ENCODE measurements around the gene SLC24A3.

The SLC24A3 gene

DNA sequence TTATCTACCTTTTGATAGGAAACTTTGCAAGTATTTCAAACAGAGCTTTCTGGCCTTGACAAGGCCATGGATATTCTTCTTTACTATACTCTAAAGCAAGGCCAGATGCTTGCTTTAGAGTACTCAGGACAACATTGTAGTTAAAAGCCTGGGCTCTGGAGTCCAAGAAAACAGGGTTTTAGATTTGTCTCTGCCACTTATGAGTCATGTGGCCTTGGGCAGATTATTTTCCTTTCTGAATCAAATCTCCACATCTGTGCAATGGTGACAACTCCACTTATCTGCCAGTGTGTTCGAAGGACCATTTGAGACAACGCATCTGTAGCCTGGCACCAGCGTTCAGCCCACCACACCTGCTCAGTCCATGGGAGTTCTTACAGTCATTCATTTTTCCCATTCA lies 279.7 kb downstream of the SLC24A3 start:
- no peak overlapping the region for H3K14ac ChIP-seq (ENCODE audit: low read length)
- no CpG with 5 or more reads among the region's 3 CpGs for WGBS, 2 donors (ENCODE audit: extremely low coverage in 2 of 2, insufficient read length in 2 of 2, insufficient replicate concordance in 1 of 2)

DNA sequence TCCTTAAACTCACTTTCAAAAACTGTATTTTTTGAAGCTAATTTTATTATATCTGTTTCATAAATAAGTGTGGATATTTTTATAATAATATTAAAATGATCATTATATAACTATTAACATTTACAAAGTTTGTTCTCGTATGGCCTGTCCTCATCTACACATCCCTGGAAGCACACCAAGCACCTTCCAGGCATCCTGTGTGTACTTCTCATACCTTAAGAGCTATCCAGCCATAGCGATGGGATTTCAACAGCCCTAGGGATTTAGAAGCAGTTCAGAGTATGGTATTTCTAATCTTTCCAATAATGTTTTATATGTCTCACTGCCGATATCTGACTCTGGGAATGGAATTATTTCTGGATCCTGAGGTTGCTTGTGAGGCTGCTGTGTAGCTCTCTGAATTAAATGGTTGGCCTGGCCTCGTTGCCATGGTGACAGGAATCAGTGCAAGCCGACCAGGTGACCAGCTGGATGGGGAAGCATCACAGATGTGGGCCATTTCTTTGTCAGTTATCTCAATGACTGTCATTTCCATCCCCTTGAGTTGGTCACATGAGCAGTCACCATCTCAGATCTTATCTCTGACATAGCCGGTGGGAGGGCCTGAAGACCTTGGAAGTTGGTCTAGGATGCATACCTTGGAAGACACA lies 280.4 kb downstream of the SLC24A3 start:
- Histone ChIP-seq H4K8ac (ENCODE audit: low read depth, low read length) (no peak overlapping the region), H3K4me2 (ENCODE audit: insufficient read depth, low read length, poor library complexity, severe bottlenecking) (no peak overlapping the region), H2BK120ac (ENCODE audit: low read depth, low read length) (no peak overlapping the region), H3K36me3 (replicated peaks in 1 of 2; ENCODE audit: control insufficient read depth in 2 of 2, insufficient read depth in 2 of 2, low read length in 2 of 2) (no peaks in the 10 kb centered on the region), H2BK5ac (ENCODE audit: low read length) (no peak overlapping the region), H3K27ac (replicated peaks; ENCODE audit: low read length) (no peak overlapping the region), H3K9ac (ENCODE audit: low read depth, low read length, poor library complexity) (no peak overlapping the region), H3K27me3 (ENCODE audit: control insufficient read depth in 3 of 3, insufficient read depth in 3 of 3, low read depth in 1 of 3, low read length in 3 of 3) (no peaks in the 10 kb centered on the region), H3K18ac (ENCODE audit: low read length) (no peak overlapping the region), H2BK12ac (ENCODE audit: low read length) (no peak overlapping the region), H3K4ac (ENCODE audit: low read length) (no peak overlapping the region), H3K4me1 (ENCODE audit: control insufficient read depth in 2 of 2, insufficient read depth in 1 of 2, low read depth in 1 of 2, low read length in 2 of 2) (peaks cover 0 to 4% of the 10 kb centered on the region in 2 donors), H2AK5ac (ENCODE audit: low read depth, low read length) (no peak overlapping the region), H3K14ac (ENCODE audit: low read length) (no peak overlapping the region), H3K9me3 (replicated peaks in 1 of 2; ENCODE audit: control insufficient read depth in 2 of 2, insufficient read depth in 1 of 2, low read depth in 1 of 2, low read length in 2 of 2) (no peaks in the 10 kb centered on the region), H2AFZ (ENCODE audit: low read length) (no peak overlapping the region), H2BK15ac (ENCODE audit: low read length) (no peak overlapping the region), H3K23ac (ENCODE audit: low read depth, low read length, poor library complexity) (no peak overlapping the region), H4K91ac (ENCODE audit: low read depth, low read length, poor library complexity) (no peak overlapping the region), H3K79me1 (ENCODE audit: low read depth, low read length) (no peaks in the 10 kb centered on the region), H3K4me3 (ENCODE audit: low read length in 2 of 2) (no peak overlapping the region)
- DNase-seq (ENCODE audit: low spot score), result peak; percentile 20
- WGBS, 2 donors (ENCODE audit: extremely low coverage in 2 of 2, insufficient read length in 2 of 2, insufficient replicate concordance in 1 of 2), result no CpG with 5 or more reads among the region's 6 CpGs

More for the DNA sequence above, 279.7 kb downstream of the SLC24A3 start:
- no peak overlapping the region for H2BK15ac ChIP-seq (ENCODE audit: low read length)
- H2AFZ ChIP-seq (ENCODE audit: low read length), result no peak overlapping the region
- H3K4me1 ChIP-seq (ENCODE audit: control insufficient read depth in 2 of 2, insufficient read depth in 1 of 2, low read depth in 1 of 2, low read length in 2 of 2), result peaks cover 0 to 4% of the 10 kb centered on the region in 2 donors
- H3K23ac ChIP-seq (ENCODE audit: low read depth, low read length, poor library complexity), result no peak overlapping the region
- H3K9ac ChIP-seq (ENCODE audit: low read depth, low read length, poor library complexity), result no peak overlapping the region
- no peaks in the 10 kb centered on the region for H3K9me3 ChIP-seq (replicated peaks in 1 of 2; ENCODE audit: control insufficient read depth in 2 of 2, insufficient read depth in 1 of 2, low read depth in 1 of 2, low read length in 2 of 2)
- no peak overlapping the region for H2AK5ac ChIP-seq (ENCODE audit: low read depth, low read length)
- H3K79me1 ChIP-seq (ENCODE audit: low read depth, low read length), result no peaks in the 10 kb centered on the region
- no peak overlapping the region for H3K18ac ChIP-seq (ENCODE audit: low read length)
- H2BK120ac ChIP-seq (ENCODE audit: low read depth, low read length), result no peak overlapping the region
- no peak overlapping the region for H3K4me2 ChIP-seq (ENCODE audit: insufficient read depth, low read length, poor library complexity, severe bottlenecking)
- H3K27me3 ChIP-seq (ENCODE audit: control insufficient read depth in 3 of 3, insufficient read depth in 3 of 3, low read depth in 1 of 3, low read length in 3 of 3), result no peaks in the 10 kb centered on the region
- no peaks in the 10 kb centered on the region for H3K36me3 ChIP-seq (replicated peaks in 1 of 2; ENCODE audit: control insufficient read depth in 2 of 2, insufficient read depth in 2 of 2, low read length in 2 of 2)
- no peak overlapping the region for H3K4ac ChIP-seq (ENCODE audit: low read length)
- no peak overlapping the region for H2BK12ac ChIP-seq (ENCODE audit: low read length)
- no peak overlapping the region for H3K4me3 ChIP-seq (ENCODE audit: low read length in 2 of 2)
- DNase-seq (ENCODE audit: low spot score), result no peak
- no peak overlapping the region for H4K8ac ChIP-seq (ENCODE audit: low read depth, low read length)
- H2BK5ac ChIP-seq (ENCODE audit: low read length), result no peak overlapping the region
- H4K91ac ChIP-seq (ENCODE audit: low read depth, low read length, poor library complexity), result no peak overlapping the region
- H3K27ac ChIP-seq (replicated peaks; ENCODE audit: low read length), result no peak overlapping the region

DNA sequence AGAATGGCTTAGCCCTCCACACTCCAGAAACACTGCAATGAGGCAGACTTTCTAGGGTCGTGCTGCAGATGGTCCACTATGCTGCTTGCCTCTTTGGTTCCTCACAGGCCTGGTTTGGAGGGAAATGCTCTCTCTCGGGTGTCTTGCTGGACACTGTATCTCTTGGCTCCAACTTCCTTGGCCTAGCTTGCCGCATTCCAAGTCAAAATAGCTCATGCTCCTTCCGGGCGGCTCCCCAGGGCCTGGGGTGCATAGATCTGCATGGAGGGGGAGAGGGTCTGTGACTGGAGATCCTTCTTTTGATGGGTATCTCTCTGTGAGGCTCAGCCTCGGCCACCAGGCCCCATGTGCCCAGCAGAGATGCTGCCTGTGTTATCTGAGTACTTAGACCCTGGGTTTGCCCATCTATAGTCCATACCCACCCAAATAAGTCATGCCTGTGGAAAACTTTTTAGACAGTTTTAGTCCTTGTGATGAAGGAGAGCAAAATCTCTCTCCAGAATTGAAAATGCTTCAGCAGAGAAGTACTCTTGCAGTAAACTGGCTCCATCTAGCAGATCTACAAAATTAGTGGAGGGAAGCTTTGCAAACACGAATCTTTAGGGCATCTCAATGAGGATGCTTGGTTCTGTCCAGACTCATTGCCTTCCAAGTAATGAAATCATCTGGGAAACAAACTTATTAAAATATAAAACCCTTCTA lies 281.5 kb downstream of the SLC24A3 start:
- Histone ChIP-seq H2BK15ac (ENCODE audit: low read length) (no peak overlapping the region), H4K91ac (ENCODE audit: low read depth, low read length, poor library complexity) (no peak overlapping the region), H3K14ac (ENCODE audit: low read length) (no peak overlapping the region), H3K4ac (ENCODE audit: low read length) (no peak overlapping the region), H3K18ac (ENCODE audit: low read length) (no peak overlapping the region), H3K9me3 (replicated peaks in 1 of 2; ENCODE audit: control insufficient read depth in 2 of 2, insufficient read depth in 1 of 2, low read depth in 1 of 2, low read length in 2 of 2) (no peaks in the 10 kb centered on the region), H3K4me2 (ENCODE audit: insufficient read depth, low read length, poor library complexity, severe bottlenecking) (no peak overlapping the region), H3K4me3 (ENCODE audit: low read length in 2 of 2) (no peak overlapping the region), H3K79me1 (ENCODE audit: low read depth, low read length) (no peaks in the 10 kb centered on the region), H3K36me3 (replicated peaks in 1 of 2; ENCODE audit: control insufficient read depth in 2 of 2, insufficient read depth in 2 of 2, low read length in 2 of 2) (no peaks in the 10 kb centered on the region), H3K27ac (replicated peaks; ENCODE audit: low read length) (no peak overlapping the region), H2BK5ac (ENCODE audit: low read length) (no peak overlapping the region), H3K23ac (ENCODE audit: low read depth, low read length, poor library complexity) (no peak overlapping the region), H3K9ac (ENCODE audit: low read depth, low read length, poor library complexity) (no peak overlapping the region), H2BK12ac (ENCODE audit: low read length) (no peak overlapping the region), H2AK5ac (ENCODE audit: low read depth, low read length) (no peak overlapping the region), H2BK120ac (ENCODE audit: low read depth, low read length) (no peak overlapping the region), H3K4me1 (ENCODE audit: control insufficient read depth in 2 of 2, insufficient read depth in 1 of 2, low read depth in 1 of 2, low read length in 2 of 2) (peaks cover 0 to 4% of the 10 kb centered on the region in 2 donors), H2AFZ (ENCODE audit: low read length) (no peak overlapping the region), H4K8ac (ENCODE audit: low read depth, low read length) (no peak overlapping the region), H3K27me3 (ENCODE audit: control insufficient read depth in 3 of 3, insufficient read depth in 3 of 3, low read depth in 1 of 3, low read length in 3 of 3) (no peaks in the 10 kb centered on the region)
- WGBS, 2 donors (ENCODE audit: extremely low coverage in 2 of 2, insufficient read length in 2 of 2, insufficient replicate concordance in 1 of 2), result no CpG with 5 or more reads among the region's 7 CpGs
- no peak for DNase-seq (ENCODE audit: low spot score)

DNA sequence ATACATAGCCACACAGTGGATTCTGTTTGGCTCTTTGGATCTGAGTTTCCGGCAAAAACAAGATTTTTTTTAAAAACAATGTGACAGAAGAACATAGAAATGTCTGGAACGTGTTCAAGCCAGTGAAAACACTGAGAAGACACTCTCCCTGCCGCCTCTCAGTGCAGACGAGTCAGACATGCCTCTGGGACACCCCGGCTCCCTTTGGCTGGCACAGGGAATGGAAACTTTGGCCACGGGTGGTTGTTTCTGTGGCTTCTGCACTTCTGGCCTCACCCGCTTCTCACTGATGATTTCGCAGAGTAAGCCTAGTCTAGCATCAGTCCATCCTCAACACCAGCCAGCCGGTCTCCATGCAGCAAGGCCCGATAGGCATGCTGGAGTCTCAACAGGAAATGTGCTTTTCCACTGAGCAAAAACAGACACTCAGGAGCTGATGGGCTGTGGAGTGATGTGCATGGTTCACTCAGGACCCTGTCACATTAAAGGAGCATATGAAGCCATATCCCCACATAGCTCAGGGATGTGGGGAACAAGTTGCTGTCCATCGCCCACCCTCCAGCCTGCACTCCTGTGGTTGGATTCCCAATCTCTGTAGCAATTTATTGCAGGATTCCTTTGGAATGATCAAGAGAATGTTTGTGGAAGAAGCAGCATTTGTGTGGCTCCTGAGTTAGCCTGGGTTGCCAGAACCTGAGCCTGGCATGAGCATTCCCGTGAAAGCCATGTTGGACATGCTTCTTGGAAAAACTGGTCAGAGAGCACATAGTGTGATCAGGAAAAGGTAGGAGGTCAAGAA lies 283.7 kb downstream of the SLC24A3 start:
- DNase-seq (ENCODE audit: low spot score), result no peak
- no CpG with 5 or more reads among the region's 12 CpGs for WGBS, 2 donors (ENCODE audit: extremely low coverage in 2 of 2, insufficient read length in 2 of 2, insufficient replicate concordance in 1 of 2)
- no peak overlapping the region for H3K27ac ChIP-seq (replicated peaks; ENCODE audit: low read length)

More for the DNA sequence above, 283.7 kb downstream of the SLC24A3 start:
- Histone ChIP-seq H2BK12ac (ENCODE audit: low read length) (no peak overlapping the region), H3K27me3 (ENCODE audit: control insufficient read depth in 3 of 3, insufficient read depth in 3 of 3, low read depth in 1 of 3, low read length in 3 of 3) (no peaks in the 10 kb centered on the region), H3K4me2 (ENCODE audit: insufficient read depth, low read length, poor library complexity, severe bottlenecking) (no peak overlapping the region), H4K91ac (ENCODE audit: low read depth, low read length, poor library complexity) (no peak overlapping the region), H3K36me3 (replicated peaks in 1 of 2; ENCODE audit: control insufficient read depth in 2 of 2, insufficient read depth in 2 of 2, low read length in 2 of 2) (no peaks in the 10 kb centered on the region), H3K4me1 (ENCODE audit: control insufficient read depth in 2 of 2, insufficient read depth in 1 of 2, low read depth in 1 of 2, low read length in 2 of 2) (peaks cover 0 to 4% of the 10 kb centered on the region in 2 donors), H3K4ac (ENCODE audit: low read length) (no peak overlapping the region), H2BK5ac (ENCODE audit: low read length) (no peak overlapping the region), H4K8ac (ENCODE audit: low read depth, low read length) (peak overlapping the region; percentile 57), H3K14ac (ENCODE audit: low read length) (no peak overlapping the region), H3K4me3 (ENCODE audit: low read length in 2 of 2) (peak overlapping the region in 1 of 2 donors; percentile 18), H2BK15ac (ENCODE audit: low read length) (no peak overlapping the region), H2AK5ac (ENCODE audit: low read depth, low read length) (no peak overlapping the region), H3K9ac (ENCODE audit: low read depth, low read length, poor library complexity) (no peak overlapping the region), H3K9me3 (replicated peaks in 1 of 2; ENCODE audit: control insufficient read depth in 2 of 2, insufficient read depth in 1 of 2, low read depth in 1 of 2, low read length in 2 of 2) (no peaks in the 10 kb centered on the region), H2BK120ac (ENCODE audit: low read depth, low read length) (no peak overlapping the region), H3K18ac (ENCODE audit: low read length) (no peak overlapping the region), H2AFZ (ENCODE audit: low read length) (no peak overlapping the region), H3K79me1 (ENCODE audit: low read depth, low read length) (no peaks in the 10 kb centered on the region), H3K23ac (ENCODE audit: low read depth, low read length, poor library complexity) (no peak overlapping the region)
